M059J (cell line): ENCODE results near the gene ZMYM1. TPM values are rescaled to one million over a fixed set of nuclear protein-coding genes. Genes with fewer than 3 reads are reported as not detected.
"Not testable (repeated sequence)": the region's sequence is repeated elsewhere in the genome, so short reads cannot be mapped to it uniquely, and the experiment has no call there.

Experiments
- DNase-seq: peaks from one replicate; pipeline ENCODE4 v3.0.0-alpha.2; 2012; ENCODE audit warnings: low read depth
- total RNA-seq: library from RNA; depleted of rRNA; stranded (reverse); fragments of >200 nt; shearing (Covaris generic); gene quantifications from 2 replicates; pipeline ENCODE4 v1.2.3, GENCODE V29; 2014; rRNA removed

The ZMYM1 gene
- total RNA-seq = 23.1 and 28.1 TPM in 2 replicates

DNA sequence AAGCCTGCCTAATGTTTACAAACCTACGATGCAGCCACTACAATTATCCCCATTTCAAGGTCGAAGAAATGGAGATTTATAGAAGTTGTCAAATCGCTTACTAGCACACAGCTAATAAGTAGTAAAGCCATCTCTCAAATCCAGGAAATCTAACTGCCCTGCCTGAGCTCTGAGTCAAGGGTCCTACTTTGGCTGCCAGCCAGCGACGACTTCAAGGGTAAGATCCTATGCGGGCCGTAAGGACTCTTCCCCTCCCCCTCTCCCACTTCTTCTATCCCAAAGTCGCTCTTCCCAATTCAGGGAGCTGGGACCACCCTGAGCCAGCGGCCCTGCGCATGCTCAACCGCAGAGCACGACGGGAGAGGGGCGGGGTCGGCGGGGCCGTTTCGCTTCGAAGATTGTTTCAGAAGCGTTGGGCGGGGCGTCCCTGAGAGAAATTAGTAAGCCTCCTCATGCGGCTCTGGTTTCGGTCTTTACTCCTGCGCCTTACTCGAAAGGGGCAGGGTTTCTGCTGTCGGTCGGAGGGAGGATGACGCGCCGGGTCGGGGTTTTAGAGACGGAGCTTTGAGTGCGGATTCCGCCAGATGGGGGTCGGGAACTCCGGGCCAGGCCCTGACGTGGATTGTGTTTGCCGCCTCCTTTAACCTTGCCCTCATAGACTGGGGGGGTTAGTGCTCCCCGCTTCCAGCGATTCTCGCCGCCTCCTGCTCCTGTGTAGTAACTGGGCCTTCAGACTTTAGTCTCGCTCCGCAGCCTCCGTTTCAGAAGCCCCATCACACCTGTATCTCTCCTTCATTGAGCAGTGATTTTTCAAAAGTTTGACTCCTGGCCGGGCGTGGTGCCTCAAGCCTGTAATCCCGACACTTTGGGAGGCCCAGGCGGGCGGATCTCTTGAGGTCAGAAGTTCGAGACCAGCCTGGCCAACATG, at the start of gene ZMYM1:
Gene ZMYM1, plus strand, starts transcription at position 383 of the 928 bp plus-strand sequence. CDS start 14,603 bp downstream, outside the sequence.
- DNase-seq = peak; percentile 86

DNA sequence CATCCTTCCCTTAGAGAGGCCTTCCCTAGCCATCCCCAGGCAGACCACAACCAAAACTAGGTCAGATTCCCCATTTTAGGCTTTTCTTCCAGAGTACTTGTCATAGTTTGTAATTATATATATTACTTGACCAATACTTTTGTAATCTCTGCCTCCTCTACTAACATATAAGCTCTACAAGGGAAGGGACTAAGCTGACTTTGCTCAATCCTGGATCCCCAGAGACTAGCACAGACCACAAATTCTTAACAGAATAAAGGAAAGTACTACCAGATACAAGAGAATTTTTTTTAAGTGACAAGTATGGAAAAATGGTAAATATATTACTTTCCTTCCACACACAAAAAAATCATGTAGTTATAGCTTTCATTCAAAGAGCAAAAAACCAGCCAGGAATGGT, 49.4 kb upstream of the ZMYM1 start:
- DNase-seq = no peak

DNA sequence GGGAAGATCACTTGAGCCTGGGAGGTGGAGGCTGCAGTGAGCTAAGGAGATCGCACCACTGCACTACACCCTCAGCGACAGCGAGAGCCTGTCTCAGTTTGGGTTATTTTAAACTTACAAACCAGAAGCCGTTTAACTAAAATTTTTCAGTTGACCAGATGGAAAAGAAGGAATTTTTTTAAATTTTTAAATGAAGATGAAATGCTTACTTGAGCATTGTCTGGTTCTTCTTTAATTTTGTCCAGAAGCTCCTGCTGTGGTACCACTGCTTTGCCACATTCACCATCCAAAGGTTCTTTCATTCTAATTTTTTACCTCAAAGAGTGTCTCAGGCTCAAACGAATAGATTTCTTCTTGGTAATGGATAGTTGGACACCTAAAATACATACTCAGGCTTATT, 48.8 kb upstream of the ZMYM1 start:
- no peak for DNase-seq

DNA sequence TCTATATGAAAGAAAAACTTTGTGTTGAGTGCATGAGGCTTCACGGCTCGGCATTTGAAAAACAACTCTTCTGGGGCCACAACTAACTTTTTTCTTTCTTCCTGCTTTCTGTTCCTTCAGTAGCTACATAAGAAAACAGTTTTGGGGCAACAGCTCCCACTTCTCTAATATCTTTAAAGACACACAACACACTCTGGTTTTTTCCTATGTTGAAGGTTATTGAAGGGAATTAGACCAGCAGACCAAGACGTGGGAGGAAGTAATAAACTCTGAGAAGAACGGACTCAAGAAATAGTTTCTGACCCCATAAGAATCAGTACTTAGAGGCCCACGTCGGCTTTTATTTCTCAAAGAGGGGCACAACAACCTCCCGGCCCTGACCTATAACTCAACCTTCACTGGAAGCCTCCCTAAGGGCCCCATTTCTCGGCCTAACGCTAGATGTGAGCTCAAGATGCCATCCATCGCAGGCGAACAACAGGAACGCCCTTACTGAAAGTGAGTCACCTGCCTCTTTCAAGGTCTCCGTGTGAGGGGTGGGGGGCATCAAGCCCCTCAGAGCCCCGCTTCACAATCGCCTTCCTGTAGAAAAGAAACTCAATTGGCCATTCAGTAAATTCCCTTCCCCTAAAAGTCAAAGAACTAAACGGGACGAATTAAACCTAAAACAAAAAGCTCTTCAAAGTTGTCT, 48.3 kb upstream of the ZMYM1 start:
- DNase-seq = peak; percentile 64

DNA sequence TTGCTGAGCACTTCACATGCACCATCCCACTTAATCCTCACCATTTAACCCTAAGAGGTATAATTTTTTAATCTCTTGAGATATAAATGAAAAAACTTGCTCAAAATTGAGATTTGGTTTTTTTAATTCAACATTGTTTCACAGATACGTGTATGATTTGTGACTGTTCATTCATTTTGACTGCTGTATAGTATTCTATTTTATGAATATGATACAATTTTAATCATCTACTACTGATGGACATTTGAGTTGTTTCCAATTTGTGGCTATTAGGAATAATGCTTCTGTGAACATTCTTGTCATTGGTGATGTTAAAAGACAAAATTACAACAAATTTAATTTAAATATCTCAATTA, 46.8 kb upstream of the ZMYM1 start:
- no peak for DNase-seq

DNA sequence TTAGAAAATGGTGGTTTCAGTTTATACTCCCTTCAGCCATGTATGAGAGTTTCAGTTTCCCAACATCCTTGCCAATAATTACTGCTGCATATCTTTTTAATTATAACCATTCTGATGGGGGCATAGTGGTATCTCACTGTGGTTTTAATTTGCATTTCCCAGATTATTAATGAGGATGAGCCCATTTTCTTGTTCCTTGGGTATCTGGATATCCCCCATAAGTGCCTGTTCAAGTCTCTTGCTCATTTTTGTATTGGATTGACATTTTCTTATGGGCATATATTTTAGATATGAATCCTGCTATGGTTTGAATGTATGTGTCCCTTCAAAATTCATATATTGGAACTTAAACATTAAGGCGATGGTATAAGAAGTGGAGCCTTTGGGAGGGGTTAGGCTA, 45.8 kb upstream of the ZMYM1 start:
- no peak for DNase-seq

DNA sequence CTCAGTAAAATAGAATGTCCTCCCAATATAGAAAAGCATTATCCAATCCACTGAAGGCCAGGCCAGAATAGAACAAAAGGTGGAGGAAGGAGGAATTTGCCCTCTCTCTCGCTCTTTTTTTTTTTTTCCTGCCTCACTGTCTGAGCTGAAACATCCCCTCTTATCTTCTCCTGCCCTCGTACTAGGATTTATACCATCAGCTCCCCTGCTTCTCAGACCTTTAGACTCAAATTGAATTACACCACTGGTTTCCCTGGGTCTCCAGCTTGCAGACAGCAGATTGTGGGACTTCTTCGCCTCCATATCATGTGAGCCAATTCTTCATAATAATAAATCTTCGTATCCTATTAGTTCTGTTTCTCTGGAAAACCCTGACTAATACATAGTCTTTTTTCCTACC, 42.6 kb upstream of the ZMYM1 start:
- DNase-seq = no peak

DNA sequence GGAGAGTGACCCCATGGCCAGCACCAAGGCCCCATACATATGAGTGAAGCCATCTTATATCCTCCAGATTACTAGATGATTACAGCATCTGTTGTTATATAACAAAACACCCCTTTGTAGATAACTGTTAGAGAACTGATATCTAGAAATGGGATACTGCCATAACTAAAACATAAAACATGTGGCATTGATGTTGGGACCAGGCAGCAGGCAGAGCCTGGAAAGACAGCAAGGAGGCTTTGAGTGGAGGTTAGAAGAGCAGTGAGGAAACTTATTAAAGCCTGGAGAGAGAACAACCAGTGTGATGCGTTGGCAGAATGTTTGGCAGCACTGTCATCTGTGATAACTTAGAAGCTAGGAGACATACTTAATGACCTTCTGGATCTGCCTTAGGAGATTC, 42.0 kb upstream of the ZMYM1 start:
- DNase-seq = no peak

DNA sequence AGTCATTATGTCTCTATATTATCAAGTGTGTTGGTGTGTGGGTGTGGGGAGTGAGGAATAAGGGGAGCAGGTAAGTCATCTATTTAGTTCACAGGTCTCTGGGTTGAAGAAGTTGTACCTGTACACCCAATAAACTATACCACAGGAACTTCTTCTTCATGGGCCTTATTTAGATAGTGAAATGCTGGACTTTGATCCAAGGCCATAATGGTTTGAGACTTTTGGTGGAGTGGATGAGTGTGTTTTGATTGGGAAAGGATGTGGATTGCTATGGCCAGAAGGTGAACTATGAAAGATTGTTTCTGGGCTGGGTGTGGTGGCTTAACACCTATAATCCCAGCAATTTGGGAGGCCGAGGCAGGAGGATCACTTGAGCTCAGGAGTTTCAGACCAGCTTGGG, 40.5 kb upstream of the ZMYM1 start:
- no peak for DNase-seq

DNA sequence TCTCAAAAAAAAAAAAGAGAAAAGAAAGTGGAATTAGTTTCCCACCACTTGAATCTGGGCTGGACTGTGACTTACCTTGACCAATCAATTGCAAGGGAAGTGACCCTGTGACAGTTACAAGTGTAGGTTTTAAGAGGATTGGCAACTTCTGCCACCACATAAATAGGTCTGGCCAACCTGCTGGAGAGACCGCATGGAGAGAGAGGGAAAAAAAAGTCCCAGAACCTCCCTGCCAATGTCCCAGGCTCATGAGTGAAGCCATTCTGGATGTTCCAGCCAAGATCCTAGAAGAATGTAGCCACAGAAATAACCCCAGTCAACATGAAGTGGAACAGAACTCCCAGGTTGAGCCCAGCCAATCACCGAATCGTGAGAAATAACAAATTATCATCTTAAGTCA, 35.7 kb upstream of the ZMYM1 start:
- no peak for DNase-seq

DNA sequence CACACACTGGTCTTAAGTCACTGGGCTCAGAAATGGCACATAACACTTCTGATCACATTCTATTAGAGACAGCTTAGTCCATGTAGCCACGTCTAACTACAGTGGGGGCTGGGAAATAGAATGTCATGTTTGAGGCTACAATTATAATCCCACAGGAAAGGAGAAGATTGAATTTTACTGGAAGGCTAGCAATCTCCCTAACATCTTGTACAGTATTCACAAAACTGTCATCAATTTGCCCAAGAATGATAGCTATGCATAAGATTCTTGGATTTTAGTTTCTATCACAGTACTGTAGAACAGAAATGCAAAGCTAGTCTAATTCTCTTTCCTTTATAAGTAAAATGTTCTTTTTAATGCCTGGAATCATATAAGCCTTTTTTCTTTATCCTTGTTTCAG, 34.8 kb upstream of the ZMYM1 start:
- DNase-seq = no peak

DNA sequence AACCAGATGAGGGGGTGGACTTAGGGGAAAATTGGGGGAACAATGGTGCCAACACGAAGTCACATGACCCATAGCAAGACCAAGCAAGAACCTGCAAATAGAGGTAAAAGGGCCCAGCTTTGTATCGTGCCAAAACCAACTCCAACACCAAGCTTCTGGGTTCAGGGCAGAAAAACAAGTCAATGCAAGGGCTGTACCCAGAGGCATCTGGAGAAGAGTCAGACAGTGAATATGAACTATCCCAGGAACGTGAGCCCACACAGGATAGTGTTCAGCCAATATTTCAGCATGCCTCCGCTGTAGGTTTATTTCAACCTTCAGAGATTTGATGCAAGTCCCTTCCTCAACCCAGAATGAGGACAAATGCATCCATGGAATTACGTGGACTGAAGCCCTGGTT, 32.5 kb upstream of the ZMYM1 start:
- DNase-seq = no peak

DNA sequence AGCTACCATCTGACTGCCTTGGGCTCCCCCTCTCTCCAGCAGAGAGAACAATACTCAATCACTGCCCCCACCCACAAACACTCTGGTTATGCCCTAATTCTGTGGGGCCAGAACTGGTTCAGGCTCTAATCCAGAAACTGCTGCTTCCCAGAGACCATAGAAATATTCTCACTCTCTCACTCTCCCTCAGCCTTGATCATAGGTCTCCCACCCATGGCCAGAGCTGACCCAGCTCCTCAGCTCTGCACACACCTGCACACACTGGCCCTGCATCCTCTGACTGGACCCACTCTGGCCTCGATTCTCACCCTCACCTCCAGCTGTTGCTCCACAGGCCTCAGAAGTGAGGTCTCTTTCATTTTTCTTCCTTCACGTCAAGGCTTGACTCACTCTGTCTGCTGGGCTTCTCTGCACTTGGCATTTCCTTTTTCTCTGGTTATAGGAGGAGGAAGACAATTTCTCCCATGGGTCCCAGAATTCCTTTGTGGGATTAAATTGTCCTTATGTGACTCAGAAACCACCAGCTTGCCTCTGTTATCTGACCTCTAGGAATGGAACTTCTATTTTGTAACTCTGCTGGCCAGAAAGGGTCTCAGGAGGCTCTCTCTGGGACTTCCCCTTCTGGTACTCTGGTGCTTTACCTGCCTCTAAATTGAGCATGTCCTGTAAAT, 31.9 kb upstream of the ZMYM1 start:
- peak; percentile 98 for DNase-seq

DNA sequence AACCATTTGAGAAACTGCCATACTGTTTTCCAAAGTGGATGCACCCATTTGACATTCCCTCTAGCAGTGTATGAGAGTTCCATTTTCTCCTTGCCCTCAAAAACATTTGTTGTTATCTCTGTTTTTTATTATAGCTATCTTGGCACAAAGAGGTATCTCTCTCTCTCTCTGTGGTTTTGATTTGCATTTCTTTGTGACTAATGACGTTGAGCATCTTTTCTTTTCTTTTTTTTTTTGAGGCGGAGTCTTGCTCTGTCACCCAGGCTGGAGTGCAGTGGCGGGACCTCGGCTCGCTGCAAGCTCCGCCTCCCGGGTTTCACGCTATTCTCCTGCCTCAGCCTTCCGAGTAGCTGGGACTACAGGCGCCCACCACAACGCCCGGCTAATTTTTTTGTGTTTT, 30.1 kb upstream of the ZMYM1 start:
- DNase-seq = peak; percentile 78

DNA sequence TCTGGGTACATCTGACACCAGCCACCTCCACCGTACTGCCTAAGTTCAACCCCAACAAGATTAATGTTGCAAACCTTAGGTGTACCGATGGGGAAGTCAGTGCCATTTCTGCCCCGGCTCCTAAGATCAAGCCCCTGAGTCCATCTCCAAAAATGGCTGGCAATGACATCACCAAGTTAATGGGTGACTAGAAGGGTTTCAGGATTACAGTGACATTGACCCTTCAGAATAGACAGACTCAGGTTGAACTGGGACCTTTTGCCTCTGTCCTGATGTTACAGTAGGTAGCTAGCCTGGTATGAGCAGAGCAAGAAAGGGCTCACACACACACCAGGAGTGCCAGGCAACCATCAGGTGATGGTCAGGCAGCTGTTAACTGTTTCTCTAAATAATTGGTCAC, 25.8 kb upstream of the ZMYM1 start:
- DNase-seq = no peak

DNA sequence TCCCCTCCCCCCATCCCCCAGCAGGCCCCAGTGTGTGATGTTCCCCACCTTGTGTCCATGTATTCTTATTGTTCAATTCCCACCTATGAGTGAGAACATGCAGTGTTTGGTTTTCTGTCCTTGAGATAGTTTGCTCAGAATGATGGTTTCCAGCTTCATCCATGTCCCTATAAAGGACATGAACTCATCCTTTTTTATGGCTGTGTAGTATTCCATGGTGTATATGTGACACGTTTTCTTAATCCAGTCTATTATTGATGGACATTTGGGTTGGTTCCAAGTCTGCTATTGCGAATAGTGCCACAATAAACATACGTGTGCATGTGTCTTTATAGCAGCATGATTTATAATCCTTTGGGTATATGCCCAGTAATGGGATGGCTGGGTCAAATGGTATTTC, 24.9 kb upstream of the ZMYM1 start:
- not testable (repeated sequence) for DNase-seq

DNA sequence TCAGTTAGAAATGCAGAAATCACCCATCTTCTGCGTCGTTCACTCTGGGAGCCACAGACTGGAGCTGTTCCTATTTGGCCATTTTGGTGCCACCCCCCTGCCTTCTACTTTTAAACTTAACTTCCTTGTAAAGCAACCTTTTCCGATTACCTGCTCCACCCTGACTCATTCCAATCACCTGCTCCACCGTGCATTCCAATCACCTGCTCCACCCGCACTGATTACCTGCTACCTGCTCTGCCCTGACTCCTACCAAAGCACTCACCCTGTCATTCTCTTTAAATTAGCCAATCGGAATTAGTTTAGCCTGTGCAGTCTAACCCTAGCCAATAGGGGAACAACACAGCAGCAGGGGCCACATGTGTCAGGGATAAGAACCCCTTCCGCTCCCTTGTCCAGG, 20.9 kb upstream of the ZMYM1 start:
- not testable (repeated sequence) for DNase-seq

DNA sequence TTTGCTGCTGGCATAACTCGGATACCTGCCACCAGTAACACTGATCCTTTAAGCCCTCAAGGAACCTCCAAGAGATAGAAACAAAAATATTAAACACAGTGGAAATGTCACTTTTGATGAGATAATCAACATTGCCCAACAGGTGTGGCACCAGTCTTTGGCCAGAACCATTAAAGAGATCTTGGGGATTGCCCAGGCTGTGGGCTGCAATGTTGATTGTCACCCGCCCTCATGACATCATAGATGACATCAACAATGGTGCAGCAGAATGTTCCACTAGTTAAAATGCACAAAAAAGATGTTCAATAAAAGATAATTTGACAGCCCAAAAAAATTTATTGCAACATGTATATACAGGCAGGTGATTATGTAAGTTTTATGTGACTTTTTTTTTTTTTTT, 20.2 kb upstream of the ZMYM1 start:
- DNase-seq = no peak

DNA sequence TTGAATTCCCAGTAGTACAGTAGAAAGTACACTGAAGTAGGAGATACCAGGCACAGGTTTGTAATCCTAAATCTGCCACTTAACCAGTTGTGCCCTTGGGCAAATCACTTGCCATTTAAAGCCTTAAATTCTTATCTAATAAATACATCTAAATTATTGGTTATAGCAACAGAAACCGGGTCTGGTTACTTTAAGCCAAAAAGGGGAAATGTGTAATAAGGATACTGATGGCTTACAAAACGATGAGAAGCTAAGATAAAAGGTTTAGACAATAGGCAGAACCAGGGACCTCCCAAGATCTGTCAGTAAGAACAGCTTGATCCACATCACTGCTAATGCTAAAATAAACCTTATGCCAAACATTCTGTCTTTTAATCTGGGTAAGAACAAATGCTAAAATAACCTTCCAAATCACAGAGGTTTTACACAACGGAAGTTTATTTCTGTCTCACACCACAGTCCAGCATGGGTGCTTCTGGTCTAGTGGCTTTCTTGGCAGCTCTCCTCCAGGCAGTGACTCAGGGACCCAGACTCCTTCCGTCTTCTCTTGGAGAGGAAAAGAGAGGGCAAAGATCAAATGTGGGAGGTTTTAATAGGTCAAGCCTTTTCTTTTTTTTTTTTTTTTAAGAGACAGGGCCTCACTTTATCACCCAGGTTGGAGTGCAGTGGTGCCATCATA, 16.5 kb upstream of the ZMYM1 start:
- peak; percentile 98 for DNase-seq

DNA sequence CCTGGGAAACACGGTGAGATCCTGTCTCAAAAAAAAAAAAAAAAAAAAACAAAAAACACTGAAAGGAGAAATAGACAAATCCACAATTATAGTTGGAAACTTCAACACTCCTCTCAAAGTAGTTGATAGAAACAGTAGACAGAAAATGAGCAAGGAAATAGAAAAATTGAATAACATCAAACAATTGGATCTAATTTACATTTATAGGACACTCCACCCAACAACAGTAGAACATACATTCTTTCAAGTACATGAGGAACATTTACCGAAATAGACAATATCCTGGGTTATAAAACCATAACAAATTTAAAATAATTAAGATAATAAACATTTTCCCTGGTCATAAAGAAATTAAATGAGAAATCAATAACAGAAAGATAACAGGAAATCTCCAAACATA, 14.9 kb upstream of the ZMYM1 start:
- no peak for DNase-seq

DNA sequence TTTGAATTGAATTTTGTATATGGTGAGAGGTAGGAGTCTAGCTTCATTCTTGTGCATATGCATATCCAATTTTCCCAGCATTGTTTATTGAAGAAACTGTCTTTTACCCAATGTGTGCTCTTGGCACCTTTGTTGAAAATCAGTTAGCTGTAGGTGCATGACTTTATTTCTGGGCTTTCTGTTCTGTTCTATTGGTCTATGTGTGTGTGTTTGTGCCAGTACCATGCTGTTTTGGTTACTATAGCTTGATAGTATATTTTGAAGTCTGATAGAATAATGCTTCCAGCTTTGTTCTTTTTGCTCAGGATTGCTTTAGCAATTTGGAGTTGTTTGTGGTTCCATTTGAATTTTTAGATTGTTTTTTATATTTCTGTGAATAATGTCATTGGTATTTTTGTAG, 9.4 kb upstream of the ZMYM1 start:
- DNase-seq = no peak

DNA sequence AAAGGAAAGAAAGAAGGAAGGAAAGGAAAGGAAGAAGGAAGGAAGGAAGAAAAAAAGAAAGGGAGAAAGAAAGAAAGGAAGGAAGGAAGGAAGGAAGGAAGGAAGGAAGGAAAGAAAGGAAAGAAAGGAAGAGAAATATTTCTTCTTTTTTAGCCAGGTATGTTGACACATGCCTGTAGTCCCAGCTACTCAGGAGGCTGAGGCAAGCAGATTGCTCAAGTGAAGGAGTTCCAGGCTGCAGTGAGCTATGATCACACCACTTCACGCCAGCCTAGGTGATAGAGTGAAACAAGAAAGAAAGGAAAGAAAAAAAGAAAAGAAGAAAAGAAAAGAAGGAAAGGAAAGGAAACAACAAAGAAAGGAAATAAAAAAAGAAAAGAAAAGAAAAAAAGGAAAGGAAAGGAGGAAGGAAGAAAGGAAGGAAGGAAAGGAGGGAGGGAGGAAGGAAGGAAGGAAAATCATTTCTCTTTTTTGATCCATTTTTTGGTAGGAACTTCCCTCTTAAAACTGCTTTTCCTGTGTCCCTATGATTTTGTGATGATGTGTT, 5.8 kb upstream of the ZMYM1 start:
- DNase-seq = no peak
